ENCODE results near the gene SMAD6. TPM values are rescaled to one million over a fixed set of nuclear protein-coding genes. Genes with fewer than 3 reads are reported as not detected.
A peak's percentile ranks its signal among the peaks of the same experiment; 100 is the strongest.

Gene SMAD6
- total RNA-seq, 2 donors from 2014 or later: 0.19 TPM; not detected in 1

DNA sequence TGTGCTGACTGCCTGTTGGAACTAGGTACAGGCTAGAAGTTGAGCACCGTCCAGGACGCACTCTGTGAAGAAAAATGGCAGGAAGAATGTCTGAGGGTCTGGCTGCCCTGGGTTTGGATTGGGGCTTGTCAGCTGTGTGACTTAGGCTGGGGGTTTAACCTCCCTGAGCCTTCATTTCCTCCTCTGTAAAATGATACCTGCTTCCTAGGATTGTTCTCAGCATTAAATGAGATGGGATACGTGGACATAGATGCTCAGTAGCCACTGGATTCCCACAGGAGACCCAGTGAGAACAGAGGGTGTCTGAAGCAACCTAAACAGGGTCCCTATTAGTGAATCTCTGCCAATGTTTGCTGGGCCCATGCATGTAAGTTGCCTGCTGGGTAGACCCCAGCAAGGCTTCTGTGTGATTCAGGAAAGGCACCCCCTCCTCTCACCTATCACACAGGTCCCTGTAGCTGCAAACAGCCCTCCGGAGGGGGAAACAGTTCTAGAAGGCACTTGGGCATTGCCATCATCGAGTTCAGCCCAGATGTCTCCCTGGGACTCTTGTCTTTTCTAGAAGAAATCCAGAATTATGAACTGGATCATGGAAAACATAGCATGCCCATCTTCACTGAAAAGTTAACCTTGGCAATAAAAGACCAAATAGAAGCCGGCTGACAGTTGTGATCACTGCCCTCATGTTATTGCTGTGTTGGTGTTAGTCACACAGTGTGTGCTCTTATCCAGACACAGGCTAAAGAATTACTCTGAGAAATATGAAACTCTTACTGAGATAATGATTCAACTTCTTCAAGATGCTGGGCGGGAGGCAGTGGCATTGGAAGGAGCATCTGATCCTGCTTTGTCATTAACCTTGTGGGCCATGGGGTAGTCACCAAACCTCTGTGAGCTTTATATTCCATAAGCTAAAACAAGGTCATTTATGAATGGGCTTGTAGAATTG, 64.5 kb downstream of the SMAD6 start:
- no peak overlapping the region for H3K27ac Mint-ChIP-seq
- no peaks in the 10 kb centered on the region for H3K4me1 Mint-ChIP-seq
- peaks cover 46% of the 10 kb centered on the region for H3K27me3 Mint-ChIP-seq
- H3K9me3 Mint-ChIP-seq: no peaks in the 10 kb centered on the region
- H3K4me3 Mint-ChIP-seq: no peak overlapping the region
- ATAC-seq (replicated peaks): peak; percentile 19
- no peaks in the 10 kb centered on the region for H3K36me3 Mint-ChIP-seq (ENCODE audit: low read depth)

DNA sequence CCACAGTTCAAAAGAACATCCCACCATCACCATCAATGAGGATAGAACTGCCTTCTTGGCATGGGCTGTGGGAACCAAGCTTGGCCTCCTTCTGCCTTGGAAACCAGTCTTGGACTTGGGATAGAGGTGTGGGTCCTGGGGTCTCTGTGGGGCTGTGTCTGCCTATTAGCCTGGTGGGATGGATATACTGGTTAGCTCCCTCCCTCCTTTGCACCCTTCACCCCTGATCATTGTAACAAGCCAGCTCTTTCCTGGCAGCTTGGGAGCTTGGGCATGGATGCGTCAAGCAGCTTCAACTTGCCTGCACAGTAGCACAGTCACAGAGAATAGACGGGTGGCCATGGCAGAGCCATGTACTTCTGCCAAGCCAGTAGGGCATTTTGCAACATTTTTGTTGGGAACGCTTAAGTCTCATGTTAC, 65.2 kb downstream of the SMAD6 start:
- H3K27ac Mint-ChIP-seq: no peak overlapping the region
- H3K36me3 Mint-ChIP-seq (ENCODE audit: low read depth): no peaks in the 10 kb centered on the region
- H3K4me1 Mint-ChIP-seq: no peaks in the 10 kb centered on the region
- H3K27me3 Mint-ChIP-seq: peaks cover 44% of the 10 kb centered on the region
- ATAC-seq (replicated peaks): no peak
- no peak overlapping the region for H3K4me3 Mint-ChIP-seq
- H3K9me3 Mint-ChIP-seq: no peaks in the 10 kb centered on the region

DNA sequence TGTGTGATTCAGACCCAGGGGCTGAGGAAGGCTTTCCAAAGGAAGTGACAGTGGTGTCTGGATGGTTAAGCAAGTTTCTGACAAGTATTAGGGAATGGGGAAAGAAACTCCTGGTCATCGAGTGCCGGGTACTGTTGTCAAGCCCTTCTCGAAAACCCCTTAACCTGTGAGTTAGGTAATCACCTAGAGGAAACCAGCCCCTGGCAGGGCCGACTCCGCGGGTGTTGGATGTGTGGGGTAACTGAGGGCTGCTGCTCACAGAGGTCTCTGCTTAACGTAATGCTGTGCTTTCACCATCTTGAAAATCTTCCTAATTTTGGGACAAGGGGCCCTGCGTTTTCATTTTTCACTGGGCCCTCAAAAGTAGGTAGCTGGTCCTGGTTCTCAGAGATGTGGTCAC, 67.0 kb downstream of the SMAD6 start:
- no peaks in the 10 kb centered on the region for H3K4me1 Mint-ChIP-seq
- H3K27me3 Mint-ChIP-seq: peaks cover 32% of the 10 kb centered on the region
- ATAC-seq (replicated peaks): no peak
- H3K36me3 Mint-ChIP-seq (ENCODE audit: low read depth): no peaks in the 10 kb centered on the region
- H3K4me3 Mint-ChIP-seq: no peak overlapping the region
- no peak overlapping the region for H3K27ac Mint-ChIP-seq
- no peaks in the 10 kb centered on the region for H3K9me3 Mint-ChIP-seq

DNA sequence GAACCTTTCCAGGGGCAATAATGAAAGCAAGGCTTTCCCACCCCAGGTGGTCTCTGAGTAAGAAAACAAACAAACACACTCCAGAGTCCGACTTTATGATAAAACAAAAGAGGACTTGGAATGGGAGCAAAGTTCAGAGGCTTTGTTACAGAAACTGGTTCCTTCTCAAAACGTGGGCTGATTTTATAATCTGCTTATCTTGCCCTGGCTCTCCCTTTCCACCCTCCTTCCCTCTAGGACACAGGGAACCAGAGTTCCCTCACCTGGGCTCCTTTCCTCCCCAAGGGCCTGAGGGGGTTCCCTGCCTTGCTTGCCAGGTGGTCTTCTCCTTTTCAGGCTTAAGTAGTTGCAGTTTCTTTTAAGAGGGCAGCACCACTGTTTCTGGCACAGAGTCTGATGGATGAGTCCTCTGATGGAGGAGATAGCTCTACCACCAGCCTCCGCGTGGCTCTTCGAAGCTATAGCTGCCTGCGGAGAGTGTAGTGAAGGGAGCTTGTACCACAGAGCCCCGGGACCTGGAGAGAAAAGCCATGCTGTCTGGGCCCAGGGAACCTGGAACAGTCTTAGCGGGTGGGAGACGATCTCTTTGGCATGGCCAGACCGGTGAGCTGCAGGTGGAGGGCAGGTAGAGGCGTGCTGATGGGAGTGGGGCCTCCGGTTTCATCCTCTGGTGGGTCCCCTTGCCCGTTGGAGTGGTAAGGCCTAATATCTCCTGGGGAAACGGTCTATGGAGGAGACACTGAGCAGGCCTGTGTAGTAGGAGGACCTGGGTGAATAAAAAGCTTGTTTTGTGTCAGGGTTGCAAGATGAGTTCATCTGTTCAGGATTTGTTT, 68.7 kb downstream of the SMAD6 start:
- Mint-ChIP-seq H3K9me3 (no peaks in the 10 kb centered on the region), H3K27me3 (peaks cover 21% of the 10 kb centered on the region), H3K4me3 (no peak overlapping the region), H3K4me1 (no peaks in the 10 kb centered on the region), H3K36me3 (ENCODE audit: low read depth) (no peaks in the 10 kb centered on the region), H3K27ac (no peak overlapping the region)
- ATAC-seq (replicated peaks): no peak

DNA sequence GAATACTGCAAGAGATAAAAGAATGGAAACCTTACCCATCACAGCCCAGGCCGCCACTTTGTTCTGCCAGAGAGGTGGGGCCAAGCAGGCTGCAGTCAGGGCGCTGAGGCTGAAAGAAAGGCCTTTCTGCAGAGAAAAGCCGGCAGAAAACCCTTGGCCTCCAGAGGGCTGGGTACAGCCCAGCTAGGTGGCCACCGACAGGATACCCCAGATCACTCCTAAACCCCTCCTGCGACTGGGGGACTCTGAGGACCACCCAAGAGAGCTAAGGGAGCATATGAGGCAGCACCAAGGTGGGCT, 69.3 kb downstream of the SMAD6 start:
- no peak for ATAC-seq (replicated peaks)
- Mint-ChIP-seq H3K27ac (no peak overlapping the region), H3K9me3 (no peaks in the 10 kb centered on the region), H3K36me3 (ENCODE audit: low read depth) (no peaks in the 10 kb centered on the region), H3K4me1 (no peaks in the 10 kb centered on the region), H3K4me3 (no peak overlapping the region), H3K27me3 (peaks cover 16% of the 10 kb centered on the region)

DNA sequence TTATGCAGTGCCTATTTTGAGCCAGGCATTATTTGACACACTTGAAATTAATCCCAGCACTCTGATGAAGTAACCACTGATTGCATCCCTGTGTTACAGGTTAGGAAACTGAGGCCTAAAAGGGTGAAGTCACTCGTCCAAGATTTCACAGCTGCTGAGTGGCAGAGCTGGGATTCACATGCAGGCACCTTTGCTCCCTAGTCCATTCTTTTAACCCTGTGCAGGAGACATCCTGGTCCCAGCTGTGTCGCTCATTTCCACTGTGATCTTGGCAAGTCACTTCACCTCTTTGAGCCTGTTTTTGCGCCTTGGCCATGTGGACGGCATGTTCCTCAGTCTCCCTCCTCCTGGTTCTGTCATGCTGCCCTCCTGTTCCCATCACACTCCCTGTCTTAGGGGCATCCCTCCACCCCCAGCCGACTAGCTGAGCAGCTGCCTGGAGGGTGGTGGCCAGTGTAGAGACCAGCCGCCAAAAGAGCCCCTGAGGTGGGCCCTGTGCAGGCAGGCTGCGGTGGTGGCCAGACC, 70.6 kb downstream of the SMAD6 start:
- Mint-ChIP-seq H3K4me1 (no peaks in the 10 kb centered on the region), H3K27me3 (peaks cover 9% of the 10 kb centered on the region), H3K4me3 (no peak overlapping the region), H3K36me3 (ENCODE audit: low read depth) (no peaks in the 10 kb centered on the region), H3K27ac (no peak overlapping the region), H3K9me3 (no peaks in the 10 kb centered on the region)
- ATAC-seq (replicated peaks): no peak

DNA sequence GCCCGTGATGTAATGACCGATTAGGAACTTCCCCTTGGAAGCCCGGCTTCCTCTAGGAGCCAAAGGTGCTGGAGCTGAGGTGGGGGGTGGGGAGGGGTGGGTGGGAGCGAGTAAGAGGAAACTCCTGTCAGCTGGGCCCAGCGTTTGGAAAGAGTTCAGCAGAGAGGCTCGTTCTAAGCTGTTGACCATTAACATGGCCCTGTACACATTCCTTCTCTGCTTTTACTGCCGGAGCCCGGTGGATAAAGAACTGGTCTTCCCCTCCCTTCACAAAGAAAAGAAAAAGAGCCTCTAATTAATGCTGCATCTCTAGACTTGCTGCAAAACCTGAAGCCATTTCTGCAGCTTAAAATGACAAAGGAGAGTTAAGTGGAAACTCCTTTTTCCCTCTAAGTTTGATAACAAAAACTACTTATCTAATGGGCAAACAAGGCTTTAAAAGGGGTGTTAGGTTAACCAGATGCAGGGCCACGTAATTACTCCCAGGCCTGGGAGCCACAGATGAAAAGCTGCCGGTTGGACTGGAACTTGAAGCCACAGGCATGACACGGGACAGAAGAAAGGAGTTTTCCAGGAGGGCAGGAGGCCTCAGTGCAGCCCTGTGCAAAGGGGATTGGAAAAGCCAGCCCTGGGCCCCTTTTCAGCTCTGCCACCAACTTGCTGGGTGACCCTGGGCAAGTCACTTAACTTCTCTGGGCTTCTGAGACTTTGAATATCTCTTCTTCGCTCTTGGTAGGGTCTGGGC, 71.3 kb downstream of the SMAD6 start:
- ATAC-seq (replicated peaks): no peak
- Mint-ChIP-seq H3K9me3 (no peaks in the 10 kb centered on the region), H3K27me3 (peaks cover 8% of the 10 kb centered on the region), H3K36me3 (ENCODE audit: low read depth) (no peaks in the 10 kb centered on the region), H3K4me1 (no peaks in the 10 kb centered on the region), H3K27ac (no peak overlapping the region), H3K4me3 (no peak overlapping the region)

DNA sequence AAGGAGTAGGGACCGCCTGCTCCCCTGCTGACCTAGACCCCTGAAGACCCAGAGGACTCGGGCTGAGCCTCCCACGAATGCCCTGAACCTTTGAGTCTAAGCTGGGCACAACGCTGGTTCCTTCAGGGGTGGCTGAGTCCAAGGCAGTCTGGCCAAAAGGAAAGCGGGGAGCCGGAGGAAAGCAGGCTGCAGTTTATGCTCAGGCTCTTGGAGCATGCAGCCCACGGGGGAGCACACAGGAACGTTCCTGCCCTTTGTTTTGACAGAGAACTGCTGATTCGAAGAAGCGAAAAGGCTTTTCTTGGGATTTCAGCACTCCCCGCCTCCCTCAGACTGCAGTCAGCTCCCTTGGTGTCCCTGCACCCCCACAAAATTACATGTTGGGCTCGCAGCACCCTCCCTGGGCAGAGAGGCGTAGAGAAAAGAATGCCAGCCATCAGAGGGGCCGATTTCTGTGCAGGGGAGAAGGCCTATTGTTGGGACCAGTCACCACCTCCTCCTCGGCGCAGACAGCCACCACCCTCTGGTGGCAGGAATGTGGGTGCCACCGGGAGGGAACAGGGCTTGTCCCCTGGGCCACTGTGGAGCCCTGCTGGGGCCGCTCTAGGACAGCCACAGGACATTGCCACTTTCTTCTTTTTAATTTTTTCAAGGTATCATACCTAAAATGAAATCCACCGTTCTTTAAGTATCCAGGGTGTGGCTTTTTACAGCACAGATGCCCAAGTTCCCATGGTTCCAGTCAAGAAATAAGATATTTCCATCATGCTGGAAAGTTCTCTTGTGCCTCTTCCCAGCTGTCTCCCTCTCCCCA, 72.2 kb downstream of the SMAD6 start:
- ATAC-seq (replicated peaks): peak; percentile 60
- no peak overlapping the region for H3K4me3 Mint-ChIP-seq
- H3K27ac Mint-ChIP-seq: no peak overlapping the region
- peaks cover 3% of the 10 kb centered on the region for H3K27me3 Mint-ChIP-seq
- no peaks in the 10 kb centered on the region for H3K9me3 Mint-ChIP-seq
- H3K4me1 Mint-ChIP-seq: no peaks in the 10 kb centered on the region
- H3K36me3 Mint-ChIP-seq (ENCODE audit: low read depth): no peaks in the 10 kb centered on the region

DNA sequence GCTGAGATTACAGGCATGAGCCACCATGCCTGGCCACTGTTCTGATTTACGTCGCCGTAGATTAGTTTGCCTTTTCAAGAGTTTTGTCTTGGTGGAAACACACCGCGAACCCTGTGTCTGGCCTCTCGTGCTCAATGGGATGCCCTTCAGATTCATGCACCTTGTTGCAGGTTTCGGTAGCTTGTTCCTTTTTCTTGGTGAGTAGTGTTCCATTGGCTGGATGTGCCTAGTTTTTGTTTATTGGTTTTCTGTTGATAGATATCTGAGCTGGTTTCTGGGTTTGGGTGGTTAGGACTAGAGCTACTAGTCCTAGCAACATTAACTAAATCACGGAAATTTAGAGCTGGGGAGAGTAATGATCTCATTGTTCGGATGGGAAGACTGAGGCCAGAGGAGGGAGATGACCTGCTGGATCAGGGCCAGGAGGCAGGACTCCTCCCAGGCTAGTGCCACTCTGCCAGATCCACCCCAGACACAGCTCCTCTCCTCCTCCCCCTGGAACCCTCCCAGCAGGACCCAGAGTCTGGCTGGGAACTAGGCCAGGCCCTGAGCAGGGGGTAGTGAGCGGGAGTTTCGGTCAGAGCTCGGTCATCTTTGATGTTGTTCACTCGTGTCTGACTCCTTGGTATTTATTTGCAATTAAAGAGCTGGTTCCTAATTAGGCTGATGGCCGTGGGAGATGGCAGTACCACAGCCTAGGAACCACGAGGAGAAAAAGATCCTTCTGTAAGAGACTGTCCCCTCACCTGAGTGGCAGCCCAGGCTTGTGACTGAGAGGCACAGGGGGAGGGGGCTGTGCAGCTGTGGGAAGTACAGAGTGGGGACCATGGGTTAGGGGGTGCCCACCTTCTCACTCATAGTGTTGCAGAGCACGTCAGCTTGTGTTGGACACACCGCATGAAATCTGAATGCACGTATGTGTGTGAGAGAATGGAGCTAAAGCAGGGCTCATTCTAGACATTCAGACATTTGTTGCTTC, 73.4 kb downstream of the SMAD6 start:
- H3K4me1 Mint-ChIP-seq: no peaks in the 10 kb centered on the region
- ATAC-seq (replicated peaks): no peak

DNA sequence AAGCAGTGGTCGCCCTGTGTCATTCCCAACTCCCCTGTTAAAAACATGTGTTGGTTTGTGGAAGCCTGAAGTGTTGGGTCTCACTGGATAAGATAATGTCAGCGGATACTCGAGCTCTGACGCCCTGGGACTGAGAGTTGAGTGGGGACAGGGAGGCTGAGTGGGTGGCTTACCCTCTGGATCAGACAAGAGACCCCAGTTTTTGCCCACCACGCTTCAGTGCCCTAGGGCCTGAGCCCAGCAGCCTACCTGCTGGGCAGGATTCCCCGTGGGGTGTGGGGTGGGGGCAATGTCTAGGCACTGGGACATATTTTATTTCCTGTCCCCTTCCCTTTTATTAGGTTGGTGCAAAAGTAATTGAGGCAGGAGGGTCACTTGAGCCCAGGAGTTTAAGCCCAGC, 75.0 kb downstream of the SMAD6 start:
- H3K9me3 Mint-ChIP-seq: no peaks in the 10 kb centered on the region
- H3K4me3 Mint-ChIP-seq: no peak overlapping the region
- H3K27me3 Mint-ChIP-seq: peaks cover 3% of the 10 kb centered on the region
- H3K4me1 Mint-ChIP-seq: no peaks in the 10 kb centered on the region
- no peak overlapping the region for H3K27ac Mint-ChIP-seq
- H3K36me3 Mint-ChIP-seq (ENCODE audit: low read depth): no peaks in the 10 kb centered on the region
- ATAC-seq (replicated peaks): no peak

More for the DNA sequence above, 73.4 kb downstream of the SMAD6 start:
- Mint-ChIP-seq H3K27me3 (peaks cover 3% of the 10 kb centered on the region), H3K4me3 (no peak overlapping the region), H3K27ac (no peak overlapping the region), H3K9me3 (no peaks in the 10 kb centered on the region), H3K36me3 (ENCODE audit: low read depth) (no peaks in the 10 kb centered on the region)

DNA sequence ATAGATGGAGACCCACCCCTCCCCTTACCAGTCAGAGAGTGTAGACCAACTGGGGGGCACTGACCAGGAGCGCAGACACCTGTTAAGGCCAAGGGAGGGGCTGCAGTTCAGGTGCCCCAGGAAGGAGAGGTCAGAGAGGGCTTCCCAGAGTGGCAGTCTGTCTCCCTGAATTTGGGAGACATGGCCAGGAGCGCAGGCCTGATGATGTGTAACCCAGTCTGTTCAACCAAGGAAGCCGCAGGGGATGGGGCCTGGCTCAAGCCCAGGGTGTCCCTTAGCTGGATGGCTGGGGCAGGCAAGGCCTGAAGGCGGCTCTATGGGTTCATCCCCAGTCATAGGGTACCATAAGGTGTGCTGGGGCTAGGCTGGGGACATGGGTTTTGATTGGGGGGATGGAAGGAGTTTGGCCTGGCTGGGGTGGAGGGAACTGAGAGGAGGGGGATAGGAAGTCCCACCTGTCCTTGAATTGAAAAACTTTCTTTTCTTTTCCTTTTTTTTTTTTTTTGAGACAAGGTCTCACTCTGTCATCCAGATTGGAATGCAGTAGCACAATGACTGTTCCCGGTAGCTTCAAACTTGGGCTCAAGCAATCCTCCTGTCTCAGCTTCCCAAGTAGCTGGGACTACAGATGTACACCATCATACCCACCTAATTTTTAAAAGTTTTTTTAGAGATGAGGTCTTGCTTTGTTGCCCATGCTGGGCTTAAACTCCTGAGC, 75.7 kb downstream of the SMAD6 start:
- H3K4me1 Mint-ChIP-seq: no peaks in the 10 kb centered on the region
- no peak overlapping the region for H3K4me3 Mint-ChIP-seq
- no peak overlapping the region for H3K27ac Mint-ChIP-seq
- no peaks in the 10 kb centered on the region for H3K9me3 Mint-ChIP-seq
- peaks cover 3% of the 10 kb centered on the region for H3K27me3 Mint-ChIP-seq
- ATAC-seq (replicated peaks): no peak
- no peaks in the 10 kb centered on the region for H3K36me3 Mint-ChIP-seq (ENCODE audit: low read depth)

DNA sequence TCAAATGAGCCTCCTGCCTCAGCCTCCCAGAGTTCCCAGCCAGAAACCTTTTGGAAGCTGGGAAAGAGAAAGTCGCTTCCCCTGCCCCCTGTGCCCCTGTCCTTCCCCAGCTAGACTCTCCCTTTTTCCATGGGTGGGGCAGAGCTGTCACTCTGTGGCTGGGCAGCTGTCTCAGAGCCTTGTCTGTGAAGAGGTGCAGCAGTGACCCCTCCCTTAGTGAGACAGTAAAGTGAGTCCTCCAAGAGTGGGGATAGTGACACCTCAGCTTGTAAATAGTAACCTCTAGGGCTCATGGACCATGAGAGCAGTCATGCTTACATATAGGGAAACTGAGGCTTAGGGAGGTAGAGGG, 76.3 kb downstream of the SMAD6 start:
- ATAC-seq (replicated peaks): no peak
- H3K27me3 Mint-ChIP-seq: peaks cover 3% of the 10 kb centered on the region
- H3K4me1 Mint-ChIP-seq: no peaks in the 10 kb centered on the region
- H3K4me3 Mint-ChIP-seq: no peak overlapping the region
- H3K9me3 Mint-ChIP-seq: no peaks in the 10 kb centered on the region
- no peak overlapping the region for H3K27ac Mint-ChIP-seq
- no peaks in the 10 kb centered on the region for H3K36me3 Mint-ChIP-seq (ENCODE audit: low read depth)
